K562 (cell line): Measurements from ENCODE around the gene SCN4A. TPM values are rescaled to one million over a fixed set of nuclear protein-coding genes. Genes with fewer than 3 reads are reported as not detected.
A peak's percentile ranks its signal among the peaks of the same experiment; 100 is the strongest.
"Not testable (repeated sequence)": the region's sequence is repeated elsewhere in the genome, so short reads cannot be mapped to it uniquely, and the experiment has no call there.

Source experiments
- ATAC-seq: fragments of 200-7000 bp; cut with Tn5 transposase; 3 replicates; pipeline ENCODE4 v1.9.1; 2020; ENCODE audit warnings: moderate library complexity
- BruUV-seq: library from RNA; stranded (reverse); fragments of 400-500 nt; replicated peaks from 2 replicates; lab custom pipeline; 2021; lab: Mats Ljungman, UMichigan
- CTCF ChIA-PET: fragments of 300-600 bp; formaldehyde crosslinking; extraction: SDS; loops from one replicate; lab custom pipeline; 2021; ENCODE audit warnings: low intra/inter-chr PET ratio; lab: Yijun Ruan, JAX
- POLR2A ChIA-PET: fragments of 300-600, 350-650 bp; sonication (Branson Sonifier 250); formaldehyde crosslinking; extraction: SDS; loops from one replicate; lab custom pipeline; 2021; ENCODE audit warnings: antibody characterized with exemption, inconsistent platforms; lab: Yijun Ruan, JAX
- DNase-seq, 4 experiments: peaks; one replicate each; pipeline versions ENCODE4 v3.0.0 to v3.0.0-alpha.2; 2011 to 2018; ENCODE audit warnings: low spot score in 3 of 4, mixed read lengths in 3 of 4; ENCODE audit errors: extremely low read depth in 1 of 4
- FAIRE-seq: peaks from 2 replicates; lab custom pipeline; 2011; peaks lifted over from hg19 to GRCh38; lab: Jason Lieb, UNC
- H2AFZ ChIP-seq: 2 replicates; pipeline ENCODE4 v1.6.0; 2011; ENCODE audit warnings: low read depth, low read length, control low read depth, inconsistent platforms
- H3K27ac ChIP-seq: fragments of 200-600 bp; 3 replicates; pipeline ENCODE4 v1.8.0; 2011; ENCODE audit warnings: low read depth, mild to moderate bottlenecking, control low read depth, inconsistent platforms, low read length, moderate library complexity, mixed read lengths; ENCODE audit errors: extremely low read depth
- H3K27me3 ChIP-seq, 2 experiments: fragments of 300-600 bp in 1 of 2; 2 replicates in 1 of 2; 3 replicates in 1 of 2; pipeline versions ENCODE4 v1.6.0 to v1.8.0; 2011; ENCODE audit warnings: inconsistent platforms in 2 of 2, low read length in 2 of 2, mild to moderate bottlenecking in 1 of 2, mixed read lengths in 1 of 2, moderate library complexity in 1 of 2; ENCODE audit not compliant: control insufficient read depth in 2 of 2, insufficient read depth in 2 of 2
- H3K36me3 ChIP-seq: fragments of 300-600 bp; 3 replicates; pipeline ENCODE4 v1.8.0; 2011; ENCODE audit warnings: mild to moderate bottlenecking, low read length, inconsistent platforms; ENCODE audit not compliant: control insufficient read depth, insufficient read depth
- H3K4me1 ChIP-seq, 2 experiments: fragments of 200-600 bp in 1 of 2; replicated peaks in 1 of 2; 2 replicates in 1 of 2; 3 replicates in 1 of 2; pipeline versions ENCODE4 v1.5.1 to v1.8.0; 2011; ENCODE audit warnings: inconsistent platforms in 2 of 2, low read length in 2 of 2, mild to moderate bottlenecking in 1 of 2, mixed read lengths in 1 of 2, moderate library complexity in 1 of 2; ENCODE audit not compliant: control insufficient read depth in 2 of 2, insufficient read depth in 2 of 2
- H3K4me2 ChIP-seq: 2 replicates; pipeline ENCODE4 v1.6.1; 2011; ENCODE audit warnings: low read length, control low read depth, inconsistent platforms, mixed read lengths; ENCODE audit not compliant: insufficient read depth
- H3K4me3 ChIP-seq: fragments of 200-600 bp; sonication (generic), shearing (Covaris generic); 2 replicates; pipeline ENCODE4 v1.5.1; 2016; ENCODE audit warnings: control low read depth, inconsistent platforms
- H3K79me2 ChIP-seq: fragments of 200-600 bp; 3 replicates; pipeline ENCODE4 v1.8.0; 2011; ENCODE audit warnings: low read length, inconsistent platforms; ENCODE audit not compliant: control insufficient read depth, insufficient read depth
- H3K9ac ChIP-seq, 2 experiments: 2 replicates each; pipeline versions ENCODE4 v1.6.0 to v1.6.1; 2011; ENCODE audit warnings: low read depth in 2 of 2, low read length in 2 of 2, control low read depth in 1 of 2, inconsistent platforms in 1 of 2, mild to moderate bottlenecking in 1 of 2, mixed read lengths in 1 of 2; ENCODE audit not compliant: insufficient read depth in 1 of 2
- H3K9me1 ChIP-seq: one replicate; pipeline ENCODE4 v1.6.0; 2011; ENCODE audit warnings: inconsistent platforms, mild to moderate bottlenecking, low read length, moderate library complexity; ENCODE audit not compliant: control insufficient read depth, insufficient read depth
- H3K9me3 ChIP-seq: replicated peaks from 2 replicates; pipeline ENCODE4 v1.5.1; 2011; ENCODE audit warnings: low read depth, low read length, inconsistent platforms; ENCODE audit not compliant: control insufficient read depth, insufficient read depth
- H4K20me1 ChIP-seq: replicated peaks from 2 replicates; pipeline ENCODE4 v1.6.1; 2011; ENCODE audit warnings: low read length, inconsistent platforms, mixed read lengths; ENCODE audit not compliant: control insufficient read depth, insufficient read depth
- WGBS: fragments of 100-300 bp; shearing (Covaris generic); methylation state at CpG from one replicate; pipeline ENCODE4 v1.1.6; 2016; ENCODE audit warnings: low coverage, mixed read lengths; ENCODE audit not compliant: insufficient coverage; ENCODE audit errors: missing lambda C conversion rate; 5-methylcytosine and 5-hydroxymethylcytosine counted together
- in situ Hi-C: fragments of 300-500 bp; cut with MboI; formaldehyde crosslinking; loops from 4 replicates; pipeline ENCODE4 v1.15.0; 2018; ENCODE audit warnings: inconsistent platforms, mixed read lengths
- intact Hi-C: fragments of 100-400 bp; cut with micrococcal nuclease; formaldehyde crosslinking; loops from 2 replicates; pipeline ENCODE4 v1.14.2; 2022
- polyA plus RNA-seq, 8 experiments: library from polyadenylated mRNA; depleted of rRNA in 4 of 8; stranded (reverse) in 5 of 8; unstranded in 3 of 8; fragments of >200 nt; fragmentation: Nextera tagmentation in 2 of 8; fragmentation: Illumina TruSeq in 1 of 8; extraction: Ambion mirVana in 2 of 8; extraction: Trizol in 1 of 8; gene quantifications; 2 replicates each; pipeline versions ENCODE4 v1.2.1 to v1.2.3, GENCODE V29; 2011 to 2014; ENCODE audit warnings: inconsistent platforms in 1 of 8, missing spikeins in 1 of 8
- total RNA-seq, 7 experiments: library from RNA; depleted of rRNA in 6 of 7; stranded (reverse); fragments of >200 nt in 6 of 7; fragmentation: Illumina TruSeq in 2 of 7; extraction: Trizol in 2 of 7; gene quantifications; 2 replicates each; pipeline versions ENCODE4 v1.2.1 to v1.2.3, GENCODE V29; 2011 to 2021; ENCODE audit warnings: low replicate concordance in 1 of 7

The SCN4A gene
- total and polyA plus RNA-seq, 9 of the 15 experiments (the other 6 are each of a cell fraction or from before 2014, with no cell fraction given) = 0.29 to 2.6 (median 1.4) TPM

DNA sequence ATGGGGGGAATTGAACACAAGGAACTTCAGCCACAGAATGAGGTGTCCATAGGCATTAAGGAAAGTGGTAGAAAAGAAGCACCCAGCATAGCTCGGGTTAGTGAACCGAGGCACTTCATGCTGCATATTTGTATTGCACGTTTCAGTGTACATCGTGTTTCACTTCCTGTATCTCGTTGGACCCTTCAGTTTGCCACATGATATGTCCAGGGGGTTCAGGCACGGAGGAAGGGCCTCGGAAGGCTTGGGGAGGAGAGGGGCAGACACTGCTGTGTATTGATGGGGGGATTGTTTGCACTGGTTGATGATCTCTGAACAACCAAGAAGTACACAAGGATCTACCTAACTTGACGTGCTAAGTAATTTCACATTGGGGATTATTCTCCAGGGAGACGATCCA lies 50.3 kb downstream of the SCN4A start:
- H3K79me2 ChIP-seq, H3K9ac ChIP-seq, H3K4me3 ChIP-seq, ATAC-seq, DNase-seq, intact Hi-C loops, H3K27ac ChIP-seq, H3K36me3 ChIP-seq, FAIRE-seq, CTCF ChIA-PET, H3K4me2 ChIP-seq, H3K9me3 ChIP-seq, H3K4me1 ChIP-seq, BruUV-seq, H3K9me1 ChIP-seq, H4K20me1 ChIP-seq, in situ Hi-C loops: not testable (repeated sequence)
- 0 out of 2 replicates have a peak overlapping the region, but pooled peaks have one; percentile 40 for H2AFZ ChIP-seq
- peaks cover 3 to 18% of the 10 kb centered on the region in 2 experiments; a peak in 4 of 5 replicates for H3K27me3 ChIP-seq
- WGBS = 4% methylated on average over 7 of the region's 9 CpGs
- POLR2A ChIA-PET = interaction anchor here (0.6 kb wide), 1 partner anchor 166 kb away, joined by 3 read pairs; no protein-coding TSS in a partner anchor

DNA sequence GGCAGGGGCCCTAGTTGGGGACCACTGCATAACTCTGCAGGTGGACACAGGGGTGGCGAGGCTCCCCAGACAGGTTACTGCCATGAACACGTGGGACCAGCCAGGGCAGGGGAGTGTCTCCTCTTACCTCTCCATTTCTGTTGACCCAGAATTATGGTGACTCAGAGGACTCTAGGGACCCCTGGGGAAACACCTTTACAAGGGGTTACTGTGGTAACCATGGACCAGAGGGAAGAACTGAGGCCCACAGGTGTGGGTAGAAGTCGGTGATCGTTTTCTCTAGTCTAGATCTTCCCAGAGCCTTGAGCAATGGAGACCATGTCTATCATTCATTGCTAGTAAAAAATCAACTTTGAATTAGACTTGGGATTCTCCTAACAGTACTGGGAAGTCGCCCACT lies 51.9 kb downstream of the SCN4A start:
- FAIRE-seq, DNase-seq, H3K36me3 ChIP-seq, H3K79me2 ChIP-seq, intact Hi-C loops, H2AFZ ChIP-seq, H3K9me3 ChIP-seq, H3K9ac ChIP-seq, ATAC-seq, BruUV-seq, H4K20me1 ChIP-seq, H3K4me2 ChIP-seq, H3K4me3 ChIP-seq, in situ Hi-C loops, CTCF ChIA-PET, POLR2A ChIA-PET, H3K27ac ChIP-seq, H3K4me1 ChIP-seq, H3K9me1 ChIP-seq: not testable (repeated sequence)
- peaks cover 3 to 29% of the 10 kb centered on the region in 2 experiments; a peak in 4 of 5 replicates for H3K27me3 ChIP-seq
- WGBS = 5% methylated on average over 5 of the region's 5 CpGs
